Uterus (tissue), 2 donors: ENCODE results near the gene ISOC2.

Source experiments
- CTCF ChIP-seq, 4 experiments: fragments of 200-600 bp in 2 of 4; fragments of 450-650 bp in 2 of 4; sonication (generic) in 2 of 4; IDR thresholded peaks; one replicate each; pipeline ENCODE4 v1.5.1; 2016 to 2019; ENCODE audit warnings: antibody characterized with exemption in 4 of 4, mild to moderate bottlenecking in 2 of 4, moderate library complexity in 1 of 4
- POLR2A ChIP-seq, 2 donors: fragments of 450-650 bp; IDR thresholded peaks; one replicate each; pipeline ENCODE4 v1.6.1; 2016; ENCODE audit warnings: antibody characterized with exemption in 2 of 2, mild to moderate bottlenecking in 1 of 2, moderate library complexity in 1 of 2

- TF ChIP-seq CTCF (IDR thresholded peaks at IDR 0.05) (no peak), POLR2A (IDR thresholded peaks at IDR 0.05) (no peak)
These were observed 17.5 kb downstream of the ISOC2 start for GRCh38 chr19:55443824-55444480.
